ENCODE measurements around the gene SLC22A23.

Gene SLC22A23

GRCh38 chr6:3340358-3340802 is 116.5 kb downstream of the SLC22A23 start:
- ChIA-PET CTCF (interaction anchor here (0.6 to 0.9 kb wide), 2 partner anchors 98 to 489 kb away, joined by 3 read pairs; no protein-coding TSS in a partner anchor), POLR2A (no interaction called here)
- Histone ChIP-seq H3K27ac (ENCODE audit: extremely low read depth, low read depth, low read length) (no peak overlapping the region), H3K4me1 (ENCODE audit: control insufficient read depth, insufficient read depth, low read length) (peaks cover 43% of the 10 kb centered on the region), H3K4me3 (ENCODE audit: low read depth, low read length) (no peak overlapping the region), H3K9me3 (ENCODE audit: control insufficient read depth, insufficient read depth, low read depth, low read length) (no peaks in the 10 kb centered on the region), H3K36me3 (ENCODE audit: control insufficient read depth in 2 of 2, insufficient read depth in 1 of 2, low read length in 2 of 2) (no peaks in the 10 kb centered on the region)
- TF ChIP-seq ZNF76 (tag by site-specific recombination; IDR thresholded peaks at IDR 0.05; ENCODE audit: borderline replicate concordance, low read depth) (no peak), TRIM28 (IDR thresholded peaks at IDR 0.05; ENCODE audit: borderline replicate concordance, low read length) (0 out of 2 replicates have a peak, but pooled peaks have one; percentile 8)

DNA sequence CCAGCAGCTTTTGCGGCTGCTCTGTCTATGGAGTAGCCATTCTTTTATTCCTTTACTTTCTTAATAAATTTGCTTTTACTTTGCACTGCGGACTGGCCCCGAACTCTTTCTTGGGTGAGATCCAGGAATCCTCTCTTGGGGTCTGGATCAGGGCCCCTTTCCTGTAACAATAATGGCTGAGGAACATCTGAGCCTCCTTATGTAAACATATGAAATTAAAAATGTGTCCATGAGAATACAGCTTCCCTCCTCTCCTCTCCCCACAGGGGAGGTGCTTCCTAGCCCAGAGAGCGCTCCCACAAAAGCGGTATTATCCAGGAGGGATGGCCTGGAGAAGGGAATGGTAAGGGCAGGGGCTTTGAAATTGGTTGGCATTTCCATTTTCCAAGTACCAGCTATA is 117.0 kb downstream of the SLC22A23 start:
- H3K4me3 ChIP-seq (ENCODE audit: low read depth, low read length): no peak overlapping the region
- POLR2A ChIA-PET: interaction anchor here (0.9 to 1.4 kb wide), 2 partner anchors 11 to 54 kb away, joined by 3 read pairs; no protein-coding TSS in a partner anchor
- CTCF ChIA-PET: interaction anchor here (0.5 to 0.8 kb wide), 3 partner anchors 9 to 393 kb away, joined by 3 read pairs; no protein-coding TSS in a partner anchor
- H3K9me3 ChIP-seq (ENCODE audit: control insufficient read depth, insufficient read depth, low read depth, low read length): no peaks in the 10 kb centered on the region
- H3K27ac ChIP-seq (ENCODE audit: extremely low read depth, low read depth, low read length): no peak overlapping the region
- H3K36me3 ChIP-seq (ENCODE audit: control insufficient read depth in 2 of 2, insufficient read depth in 1 of 2, low read length in 2 of 2): no peaks in the 10 kb centered on the region
- no peak for TF ChIP-seq KLF9 (tag by site-specific recombination; IDR thresholded peaks at IDR 0.05; ENCODE audit: low read depth)
- no peak for TF ChIP-seq ZXDB (tag by site-specific recombination; IDR thresholded peaks at IDR 0.05)
- TF ChIP-seq ZNF433 (tag by site-specific recombination; IDR thresholded peaks at IDR 0.05; ENCODE audit: low read depth): no peak
- TF ChIP-seq ZSCAN16 (tag by site-specific recombination; IDR thresholded peaks at IDR 0.05): no peak
- no peak for TF ChIP-seq SP3 (tag by site-specific recombination; IDR thresholded peaks at IDR 0.05)
- TF ChIP-seq ZBTB20 (tag by site-specific recombination; IDR thresholded peaks at IDR 0.05): peak; percentile 34; the same call in 1 of the 2 replicates
- no peak for TF ChIP-seq ZNF514 (tag by site-specific recombination; IDR thresholded peaks at IDR 0.05)
- TF ChIP-seq MEIS1 (CRISPR knock-in tag; IDR thresholded peaks at IDR 0.05; ENCODE audit: borderline replicate concordance): no peak
- TF ChIP-seq ZNF221 (tag by site-specific recombination; IDR thresholded peaks at IDR 0.05; ENCODE audit: borderline replicate concordance): no peak
- TF ChIP-seq ZBTB8A (tag by site-specific recombination; IDR thresholded peaks at IDR 0.05): no peak
- no peak for TF ChIP-seq ZNF292 (tag by site-specific recombination; IDR thresholded peaks at IDR 0.05; ENCODE audit: borderline replicate concordance, low read depth)
- TF ChIP-seq, protein P1, sequence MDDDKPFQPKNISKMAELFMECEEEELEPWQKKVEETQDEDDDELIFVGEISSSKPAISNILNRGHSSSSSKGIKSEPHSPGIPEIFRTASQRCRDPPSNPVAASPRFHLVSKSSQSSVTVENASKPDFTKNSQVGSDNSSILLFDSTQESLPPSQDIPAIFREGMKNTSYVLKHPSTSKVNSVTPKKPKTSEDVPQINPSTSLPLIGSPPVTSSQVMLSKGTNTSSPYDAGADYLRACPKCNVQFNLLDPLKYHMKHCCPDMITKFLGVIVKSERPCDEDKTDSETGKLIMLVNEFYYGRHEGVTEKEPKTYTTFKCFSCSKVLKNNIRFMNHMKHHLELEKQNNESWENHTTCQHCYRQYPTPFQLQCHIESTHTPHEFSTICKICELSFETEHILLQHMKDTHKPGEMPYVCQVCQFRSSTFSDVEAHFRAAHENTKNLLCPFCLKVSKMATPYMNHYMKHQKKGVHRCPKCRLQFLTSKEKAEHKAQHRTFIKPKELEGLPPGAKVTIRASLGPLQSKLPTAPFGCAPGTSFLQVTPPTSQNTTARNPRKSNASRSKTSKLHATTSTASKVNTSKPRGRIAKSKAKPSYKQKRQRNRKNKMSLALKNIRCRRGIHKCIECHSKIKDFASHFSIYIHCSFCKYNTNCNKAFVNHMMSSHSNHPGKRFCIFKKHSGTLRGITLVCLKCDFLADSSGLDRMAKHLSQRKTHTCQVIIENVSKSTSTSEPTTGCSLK (tag by site-specific recombination; IDR thresholded peaks at IDR 0.05): no peak
- TF ChIP-seq SCRT1 (tag by site-specific recombination; IDR thresholded peaks at IDR 0.05; ENCODE audit: borderline replicate concordance): no peak
- peak; percentile 18; the same call in 1 of the 2 replicates for TF ChIP-seq IKZF3 (tag by site-specific recombination; IDR thresholded peaks at IDR 0.05)
- no peak for TF ChIP-seq ZNF521 (tag by site-specific recombination; IDR thresholded peaks at IDR 0.05)
- TF ChIP-seq, protein P2, sequence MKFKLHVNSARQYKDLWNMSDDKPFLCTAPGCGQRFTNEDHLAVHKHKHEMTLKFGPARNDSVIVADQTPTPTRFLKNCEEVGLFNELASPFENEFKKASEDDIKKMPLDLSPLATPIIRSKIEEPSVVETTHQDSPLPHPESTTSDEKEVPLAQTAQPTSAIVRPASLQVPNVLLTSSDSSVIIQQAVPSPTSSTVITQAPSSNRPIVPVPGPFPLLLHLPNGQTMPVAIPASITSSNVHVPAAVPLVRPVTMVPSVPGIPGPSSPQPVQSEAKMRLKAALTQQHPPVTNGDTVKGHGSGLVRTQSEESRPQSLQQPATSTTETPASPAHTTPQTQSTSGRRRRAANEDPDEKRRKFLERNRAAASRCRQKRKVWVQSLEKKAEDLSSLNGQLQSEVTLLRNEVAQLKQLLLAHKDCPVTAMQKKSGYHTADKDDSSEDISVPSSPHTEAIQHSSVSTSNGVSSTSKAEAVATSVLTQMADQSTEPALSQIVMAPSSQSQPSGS (tag by site-specific recombination; IDR thresholded peaks at IDR 0.05; ENCODE audit: low read depth): no peak
- no peak for TF ChIP-seq YY2 (tag by site-specific recombination; IDR thresholded peaks at IDR 0.05)
- no peak for TF ChIP-seq ZNF354C (tag by site-specific recombination; IDR thresholded peaks at IDR 0.05; ENCODE audit: borderline replicate concordance, low read depth)
- H3K4me1 ChIP-seq (ENCODE audit: control insufficient read depth, insufficient read depth, low read length): peaks cover 43% of the 10 kb centered on the region
